Sigmoid colon (tissue), 7 donors: ENCODE results near the gene WIPF2. TPM values are rescaled to one million over a fixed set of nuclear protein-coding genes. Genes with fewer than 3 reads are reported as not detected.
"Not testable (repeated sequence)": the region's sequence is repeated elsewhere in the genome, so short reads cannot be mapped to it uniquely, and the experiment has no call there.

ENCODE experiments used
- DNase-seq: peaks from one replicate; pipeline ENCODE4 v3.0.0-alpha.2; 2019
- H3K27ac ChIP-seq, 4 donors: fragments of 200-600 bp; sonication (generic); one replicate each; pipeline ENCODE4 v1.5.1; 2016 to 2019; ENCODE audit warnings: mild to moderate bottlenecking in 1 of 4
- H3K27me3 ChIP-seq, 3 donors: fragments of 200-600 bp; sonication (generic); one replicate each; pipeline ENCODE4 v1.5.1; 2019; ENCODE audit warnings: mild to moderate bottlenecking in 1 of 3
- H3K36me3 ChIP-seq, 4 donors: fragments of 200-600 bp; sonication (generic); one replicate each; pipeline ENCODE4 v1.5.1; 2016 to 2019
- H3K4me1 ChIP-seq, 4 donors: fragments of 200-600 bp; sonication (generic); one replicate each; pipeline ENCODE4 v1.5.1; 2017 to 2019
- H3K4me3 ChIP-seq, 4 donors: fragments of 200-600 bp; sonication (generic); one replicate each; pipeline ENCODE4 v1.5.1; 2017 to 2019; ENCODE audit warnings: mild to moderate bottlenecking in 2 of 4, moderate library complexity in 1 of 4
- H3K9me3 ChIP-seq, 4 donors: fragments of 200-600 bp in 3 of 4; sonication (generic) in 3 of 4; one replicate each; pipeline versions ENCODE4 v1.5.1 to v1.6.1; 2013 to 2019
- CTCF ChIP-seq, 4 experiments: fragments of 450-650 bp in 3 of 4; fragments of 200-600 bp in 1 of 4; IDR thresholded peaks; one replicate each; pipeline ENCODE4 v1.5.1; 2016 to 2019; ENCODE audit warnings: antibody characterized with exemption in 4 of 4, mild to moderate bottlenecking in 3 of 4, moderate library complexity in 2 of 4
- EP300 ChIP-seq, 4 donors: sonication (generic); formaldehyde crosslinking; IDR thresholded peaks; one replicate each; pipeline ENCODE4 v1.6.1; 2017; ENCODE audit warnings: antibody characterized with exemption in 4 of 4
- POLR2A ChIP-seq, 2 donors: fragments of 450-650 bp; IDR thresholded peaks; one replicate each; pipeline ENCODE4 v1.6.1; 2016; ENCODE audit warnings: antibody characterized with exemption in 2 of 2, mild to moderate bottlenecking in 2 of 2, moderate library complexity in 2 of 2
- POLR2AphosphoS5 ChIP-seq, 4 donors: sonication (generic); formaldehyde crosslinking; IDR thresholded peaks; one replicate each; pipeline ENCODE4 v1.6.1; 2017; ENCODE audit warnings: antibody characterized with exemption in 4 of 4
- WGBS, 2 donors: extraction: QIAGEN DNeasy Blood & Tissue Kit; methylation state at CpG; one replicate each; pipeline ENCODE4 v1.1.7; 2013; 5-methylcytosine and 5-hydroxymethylcytosine counted together
- intact Hi-C: fragments of 100-400 bp; cut with DNase I; formaldehyde crosslinking; loops from one replicate; pipeline ENCODE4 v1.15.1; 2023
- polyA plus RNA-seq, 3 donors: library from polyadenylated mRNA; stranded (reverse); fragments of 200-250 nt; gene quantifications; one replicate each; pipeline ENCODE4 v1.2.3, GENCODE V29; 2013
- total RNA-seq, 4 donors: library from RNA; depleted of rRNA; stranded (reverse); fragments of >200 nt; gene quantifications; one replicate each; pipeline ENCODE4 v1.1.0, GENCODE V29; 2016
- donor health status: healthy with polysubstance abuse.
- donor health status: Bipolar disorder and iron deficiency.
- donor health status: healthy.

WIPF2 gene
- total and polyA plus RNA-seq, 7 donors = 6.7 to 20.3 (median 10.2) TPM

GRCh38 chr17:40230670-40231069 is 11.6 kb downstream of the WIPF2 start:
- TF ChIP-seq CTCF (IDR thresholded peaks at IDR 0.05) = no peak
- no peak for TF ChIP-seq POLR2A (IDR thresholded peaks at IDR 0.05)
- TF ChIP-seq POLR2AphosphoS5 (IDR thresholded peaks at IDR 0.05) = no peak
- TF ChIP-seq EP300 (IDR thresholded peaks at IDR 0.05) = no peak
- Histone ChIP-seq H3K4me1 (peaks cover 0 to 1% (median 1%) of the 10 kb centered on the region in 4 donors), H3K4me3 (no peak overlapping the region), H3K27ac (no peak overlapping the region), H3K36me3 (peaks cover 0 to 45% (median 13%) of the 10 kb centered on the region in 4 donors), H3K9me3 (no peaks in the 10 kb centered on the region), H3K27me3 (no peaks in the 10 kb centered on the region)
- DNase-seq = no peak
- 86 to 91% methylated on average over 3 of the region's 3 CpGs for WGBS, 2 donors
- intact Hi-C loops = no loop called here

- intact Hi-C loops = not testable (repeated sequence)
- 98% methylated on average over 4 of the region's 4 CpGs for WGBS, 2 donors
These were observed 12.8 kb downstream of the WIPF2 start for GRCh38 chr17:40231928-40232327.

GRCh38 chr17:40241252-40241834 is 22.2 kb downstream of the WIPF2 start:
- H3K27me3 ChIP-seq = no peaks in the 10 kb centered on the region
- no peaks in the 10 kb centered on the region for H3K9me3 ChIP-seq
- intact Hi-C loops = no loop called here
- TF ChIP-seq POLR2A (IDR thresholded peaks at IDR 0.05) (no peak), POLR2AphosphoS5 (IDR thresholded peaks at IDR 0.05) (no peak), CTCF (IDR thresholded peaks at IDR 0.05) (no peak), EP300 (IDR thresholded peaks at IDR 0.05) (no peak)
- H3K4me1 ChIP-seq = peaks cover 0 to 34% (median 8%) of the 10 kb centered on the region in 4 donors
- DNase-seq = no peak
- H3K4me3 ChIP-seq = no peak overlapping the region
- no peak overlapping the region for H3K27ac ChIP-seq
- no peaks in the 10 kb centered on the region for H3K36me3 ChIP-seq
- 80 to 92% methylated on average over 4 of the region's 4 CpGs for WGBS, 2 donors

More at GRCh38 chr17:40231928-40232327, 12.8 kb downstream of the WIPF2 start:
- not testable (repeated sequence) for H3K27ac ChIP-seq, H3K9me3 ChIP-seq, H3K4me3 ChIP-seq, H3K27me3 ChIP-seq, H3K4me1 ChIP-seq, DNase-seq
- H3K36me3 ChIP-seq = peaks cover 0 to 39% (median 12%) of the 10 kb centered on the region in 4 donors

- H3K4me1 ChIP-seq = peaks cover 0 to 34% (median 8%) of the 10 kb centered on the region in 4 donors
- intact Hi-C loops = no loop called here
- no peak overlapping the region for H3K27ac ChIP-seq
- no peak overlapping the region for H3K4me3 ChIP-seq
- DNase-seq = no peak
- no peaks in the 10 kb centered on the region for H3K36me3 ChIP-seq
- no peak for TF ChIP-seq POLR2AphosphoS5 (IDR thresholded peaks at IDR 0.05)
- TF ChIP-seq EP300 (IDR thresholded peaks at IDR 0.05) = no peak
- no peak for TF ChIP-seq CTCF (IDR thresholded peaks at IDR 0.05)
- no peak for TF ChIP-seq POLR2A (IDR thresholded peaks at IDR 0.05)
- WGBS, 2 donors = 95 to 97% methylated on average over 3 of the region's 3 CpGs
- no peaks in the 10 kb centered on the region for H3K9me3 ChIP-seq
- no peaks in the 10 kb centered on the region for H3K27me3 ChIP-seq
These were observed 23.7 kb downstream of the WIPF2 start for GRCh38 chr17:40242774-40243173.

GRCh38 chr17:40243761-40244160 is 24.7 kb downstream of the WIPF2 start:
- peaks cover 0 to 38% (median 14%) of the 10 kb centered on the region in 4 donors for H3K4me1 ChIP-seq

More at GRCh38 chr17:40243761-40244160, 24.7 kb downstream of the WIPF2 start:
- no peak overlapping the region for H3K4me3 ChIP-seq
- intact Hi-C loops = no loop called here
- no peak overlapping the region for H3K27ac ChIP-seq
- TF ChIP-seq CTCF (IDR thresholded peaks at IDR 0.05) (no peak), POLR2A (IDR thresholded peaks at IDR 0.05) (no peak), POLR2AphosphoS5 (IDR thresholded peaks at IDR 0.05) (no peak), EP300 (IDR thresholded peaks at IDR 0.05) (no peak)
- no peaks in the 10 kb centered on the region for H3K36me3 ChIP-seq
- no peaks in the 10 kb centered on the region for H3K9me3 ChIP-seq
- 92 to 97% methylated on average over 3 of the region's 3 CpGs for WGBS, 2 donors
- no peaks in the 10 kb centered on the region for H3K27me3 ChIP-seq
- no peak for DNase-seq
